Panc1 (cell line): ENCODE results near the gene DEAF1.

Source experiments
- CTCF ChIP-seq: fragments of 450-650 bp; IDR thresholded peaks from 2 replicates; pipeline ENCODE4 v1.5.1; 2017; ENCODE audit warnings: mild to moderate bottlenecking
- POLR2AphosphoS5 ChIP-seq: IDR thresholded peaks from 2 replicates; pipeline ENCODE4 v1.6.1; 2012; ENCODE audit warnings: mild to moderate bottlenecking, low read depth, low read length, moderate library complexity
- REST ChIP-seq, 2 experiments: IDR thresholded peaks; 2 replicates each; pipeline ENCODE4 v1.6.1; 2011 to 2012; ENCODE audit warnings: low read depth in 2 of 2, control low read depth in 1 of 2, low read length in 1 of 2, mild to moderate bottlenecking in 1 of 2, moderate library complexity in 1 of 2; ENCODE audit not compliant: insufficient read depth in 1 of 2

GRCh38 chr11:598005-598680 is 96.9 kb downstream of the DEAF1 start:
- no peak for TF ChIP-seq REST (IDR thresholded peaks at IDR 0.05; ENCODE audit: insufficient read depth in 1 of 2, low read depth in 2 of 2, low read length in 1 of 2)
- TF ChIP-seq CTCF = no peak
- TF ChIP-seq POLR2AphosphoS5 = no peak
